HG03520 (cell line): ENCODE measurements around the gene ALAS1.
"Not testable (repeated sequence)": the region's sequence is repeated elsewhere in the genome, so short reads cannot be mapped to it uniquely, and the experiment has no call there.

ENCODE experiments used
- ATAC-seq: cut with Tn5 transposase; IDR thresholded peaks from one replicate; pipeline ENCODE4 v1.9.1; 2021; ENCODE audit warnings: mild to moderate bottlenecking, moderate library complexity; ENCODE audit not compliant: unreplicated experiment

The ALAS1 gene

DNA sequence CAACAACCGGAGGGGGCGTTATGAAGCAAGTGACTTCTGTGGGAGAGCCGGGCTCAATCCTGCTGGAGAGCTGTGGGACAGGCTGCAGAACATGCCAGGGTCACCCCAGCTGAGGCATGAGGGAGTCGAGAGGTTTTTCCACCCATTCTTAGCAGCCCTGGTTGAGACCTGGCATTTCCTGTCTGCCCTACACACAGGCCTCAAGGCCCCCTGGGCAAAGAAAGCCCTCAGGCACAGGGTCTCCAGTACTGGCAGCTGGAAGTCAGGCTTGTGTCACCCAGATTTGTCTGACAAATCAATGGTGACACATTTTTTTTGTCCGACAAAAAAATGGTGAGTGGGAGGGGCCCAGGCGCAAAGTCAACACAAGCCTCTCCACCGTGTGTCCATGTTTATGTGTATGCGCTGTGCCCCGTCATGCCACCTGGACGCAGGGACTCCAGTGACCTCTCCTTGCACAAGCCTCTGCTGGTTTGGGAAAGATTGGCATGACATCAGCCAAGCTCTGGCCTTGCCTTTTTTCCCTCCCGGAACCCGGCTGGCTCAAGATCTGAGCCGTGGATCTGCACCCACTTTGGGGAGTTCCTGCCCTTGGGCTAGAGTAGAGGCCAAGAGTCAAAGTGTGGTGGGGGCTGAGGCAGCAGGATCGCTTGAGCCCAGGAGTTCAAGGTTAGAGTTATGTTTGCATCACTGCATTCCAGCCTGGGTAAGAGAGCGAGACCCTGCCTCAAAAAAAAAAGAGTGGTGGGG is 20.8 kb upstream of the ALAS1 start:
- no peak for ATAC-seq

DNA sequence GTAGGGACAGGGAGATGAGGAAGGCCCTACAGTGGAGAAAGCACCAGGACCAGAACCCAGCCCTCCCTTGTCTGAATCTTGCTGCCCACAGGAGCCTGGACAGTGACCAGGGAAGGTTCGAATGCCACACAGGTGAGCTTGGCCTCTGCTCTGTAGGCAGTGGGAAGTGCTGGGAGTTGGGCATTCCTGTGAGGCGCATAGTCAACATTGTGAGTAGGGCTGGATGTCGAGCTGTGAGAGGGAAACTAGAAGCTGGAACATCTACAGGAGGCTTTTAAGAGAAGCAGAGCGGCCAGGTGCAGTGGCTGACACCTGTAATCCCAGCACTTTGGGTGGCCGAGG is 20.3 kb upstream of the ALAS1 start:
- ATAC-seq: no peak

- not testable (repeated sequence) for ATAC-seq
These were observed 19.8 kb upstream of the ALAS1 start for GRCh38 chr3:52178126-52178525.

GRCh38 chr3:52178537-52178936 is 19.4 kb upstream of the ALAS1 start:
- ATAC-seq: no peak

GRCh38 chr3:52181543-52181942 is 16.4 kb upstream of the ALAS1 start:
- no peak for ATAC-seq

- ATAC-seq: no peak
These were observed 15.8 kb upstream of the ALAS1 start for GRCh38 chr3:52182196-52182595.

GRCh38 chr3:52182691-52183090 is 15.3 kb upstream of the ALAS1 start:
- no peak for ATAC-seq

DNA sequence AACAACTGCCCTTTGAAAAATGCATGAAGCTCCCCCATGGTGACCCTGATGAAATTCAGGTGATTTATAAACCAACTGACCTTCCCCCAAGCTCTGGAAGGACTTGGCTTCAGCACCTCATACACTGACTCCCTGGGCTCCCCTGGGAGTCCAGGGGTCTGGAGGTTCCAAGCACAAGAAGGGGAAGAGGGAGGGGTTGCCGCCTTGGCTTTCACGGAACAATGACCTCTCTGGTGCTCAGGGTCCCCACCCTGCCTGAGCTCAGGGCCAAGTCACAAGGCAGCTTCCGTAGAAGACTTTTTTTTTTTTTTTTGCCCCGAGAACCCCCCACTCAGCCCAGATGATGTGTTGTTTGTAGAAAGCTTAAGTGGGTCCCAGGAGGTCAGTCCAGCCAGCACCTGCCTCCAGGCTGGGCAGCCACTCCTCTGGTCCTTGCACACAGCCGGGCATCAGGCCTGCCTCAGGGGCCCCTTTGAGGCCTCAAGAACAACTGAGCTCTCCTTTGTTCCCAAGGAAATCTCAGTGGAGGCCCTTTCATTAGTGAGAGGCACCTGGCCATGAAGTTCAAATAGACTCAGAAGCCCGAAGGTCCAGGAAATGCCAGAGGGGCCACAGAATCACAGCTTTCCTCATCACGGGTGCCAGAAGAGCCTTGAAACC is 14.0 kb upstream of the ALAS1 start:
- ATAC-seq: no peak

DNA sequence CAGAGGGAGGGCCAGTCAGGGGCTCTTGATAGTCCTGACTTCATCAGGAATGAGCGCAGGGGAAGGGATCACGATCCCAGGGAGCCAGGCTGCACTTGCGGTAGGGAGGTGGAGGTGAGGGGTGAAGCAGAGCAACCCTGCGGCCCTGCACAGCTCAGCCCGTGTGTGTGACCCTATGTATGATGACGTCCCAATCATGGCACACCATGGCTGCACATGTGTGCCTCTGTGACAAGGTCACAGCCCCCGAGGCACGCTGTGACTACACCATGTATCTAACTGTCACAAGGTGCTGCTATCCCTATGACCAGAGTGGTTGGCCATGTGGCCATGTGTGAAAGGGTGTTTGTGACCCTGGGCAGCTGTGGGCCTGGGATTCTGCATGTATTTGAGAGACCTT is 13.3 kb upstream of the ALAS1 start:
- ATAC-seq: no peak

DNA sequence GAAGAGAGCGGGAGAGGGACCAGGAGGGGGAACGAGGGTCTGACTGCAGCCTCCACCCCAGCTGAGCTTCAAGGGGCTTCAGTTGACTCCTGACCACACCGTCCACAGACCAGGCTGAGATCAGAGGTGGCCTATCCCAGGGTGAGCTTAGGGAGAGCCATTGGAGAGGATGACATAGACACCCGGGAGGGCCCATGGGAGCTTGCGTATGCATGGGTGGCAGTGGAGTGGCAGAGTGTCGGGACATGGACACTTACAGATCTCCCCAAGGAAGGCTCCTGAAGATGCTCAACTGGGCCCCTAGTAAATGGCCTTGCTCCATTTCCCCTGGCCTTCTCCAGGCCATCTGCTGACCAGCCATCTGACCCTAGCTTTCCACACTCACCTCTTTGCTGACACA is 12.6 kb upstream of the ALAS1 start:
- no peak for ATAC-seq

DNA sequence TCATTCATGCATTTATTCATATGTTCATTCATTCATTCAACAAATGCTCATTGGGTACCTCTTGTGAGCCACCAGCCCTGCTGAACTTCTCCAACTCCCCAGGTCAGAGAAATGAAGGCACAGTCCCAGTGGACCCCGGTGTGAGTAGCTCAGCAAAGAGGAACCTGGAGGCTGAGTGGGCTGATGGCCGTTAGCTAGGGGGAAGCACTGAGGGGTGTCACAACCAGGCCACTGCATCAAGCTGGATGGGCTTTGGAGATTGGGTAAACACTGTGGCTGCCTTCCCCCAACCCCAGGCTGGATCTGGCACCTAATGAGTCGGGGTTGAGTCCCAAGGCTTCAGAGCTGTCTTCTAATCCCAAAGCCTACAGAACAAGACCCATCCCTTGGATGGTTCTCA is 12.1 kb upstream of the ALAS1 start:
- ATAC-seq: no peak

- no peak for ATAC-seq
These were observed 11.2 kb upstream of the ALAS1 start for GRCh38 chr3:52186729-52187128.

GRCh38 chr3:52188556-52188955 is 9.4 kb upstream of the ALAS1 start:
- no peak for ATAC-seq

GRCh38 chr3:52190294-52191074 is 7.5 kb upstream of the ALAS1 start:
- no peak for ATAC-seq

- ATAC-seq: no peak
These were observed 6.3 kb upstream of the ALAS1 start for GRCh38 chr3:52191663-52192062.

GRCh38 chr3:52193065-52193464 is 4.9 kb upstream of the ALAS1 start:
- no peak for ATAC-seq

- ATAC-seq: no peak
These were observed 3.3 kb upstream of the ALAS1 start for GRCh38 chr3:52194485-52195290.

- no peak for ATAC-seq
These were observed 2.7 kb upstream of the ALAS1 start for GRCh38 chr3:52195291-52195597.

- no peak for ATAC-seq
These were observed 2.1 kb upstream of the ALAS1 start for GRCh38 chr3:52195823-52196331.

GRCh38 chr3:52196977-52197376 is 983 bp upstream of the ALAS1 start:
- ATAC-seq: no peak

DNA sequence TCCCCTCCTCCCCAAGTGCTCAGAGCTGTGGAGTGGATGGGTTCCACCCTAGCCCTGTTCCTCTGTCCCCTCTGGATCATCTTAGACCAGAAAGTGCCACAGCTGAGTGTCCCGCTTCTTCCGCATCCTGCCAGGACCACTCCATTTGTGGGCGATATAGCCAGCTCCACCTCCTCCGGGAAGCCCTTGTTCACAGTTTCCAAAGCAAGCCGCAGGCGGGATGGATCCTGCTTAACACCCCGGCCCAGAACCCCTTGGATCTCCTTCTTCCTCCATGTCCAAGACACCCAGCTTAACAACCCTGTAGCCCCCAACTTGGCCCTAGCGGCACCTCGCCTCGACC is 490 bp upstream of the ALAS1 start:
- ATAC-seq: peak; percentile 20
